Osteocyte (in vitro differentiated cells): ENCODE measurements around the gene UGT1A4. TPM values are rescaled to one million over a fixed set of nuclear protein-coding genes. Genes with fewer than 3 reads are reported as not detected.

Source experiments
- DNase-seq: peaks from one replicate; pipeline ENCODE4 v3.0.0; 2021; ENCODE audit warnings: mixed read lengths; ENCODE audit not compliant: unreplicated experiment; ENCODE audit errors: extremely low spot score
- H3K27ac Mint-ChIP-seq: one replicate; pipeline ENCODE4 v1.8.0; 2021; ENCODE audit warnings: mild to moderate bottlenecking, mixed read lengths; ENCODE audit not compliant: unreplicated experiment
- H3K27me3 Mint-ChIP-seq: one replicate; pipeline ENCODE4 v1.8.0; 2021; ENCODE audit warnings: mixed read lengths; ENCODE audit not compliant: unreplicated experiment
- H3K36me3 Mint-ChIP-seq: one replicate; pipeline ENCODE4 v1.8.0; 2021; ENCODE audit warnings: mixed read lengths; ENCODE audit not compliant: unreplicated experiment
- H3K4me1 Mint-ChIP-seq: one replicate; pipeline ENCODE4 v1.8.0; 2021; ENCODE audit warnings: mixed read lengths; ENCODE audit not compliant: unreplicated experiment
- H3K4me3 Mint-ChIP-seq: one replicate; pipeline ENCODE4 v1.8.0; 2021; ENCODE audit warnings: mild to moderate bottlenecking, moderate library complexity, mixed read lengths; ENCODE audit not compliant: unreplicated experiment
- H3K9me3 Mint-ChIP-seq: one replicate; pipeline ENCODE4 v1.8.0; 2021; ENCODE audit warnings: mixed read lengths; ENCODE audit not compliant: unreplicated experiment
- total RNA-seq: library from RNA; stranded (reverse); gene quantifications from 2 replicates; pipeline ENCODE4 v1.2.1, GENCODE V29; 2021
- TF ChIP-seq, protein P1 (sequence below): fragments of 200-600 bp; sonication (generic); IDR thresholded peaks from 2 replicates; pipeline ENCODE4 v1.5.0; 2021; ENCODE audit warnings: antibody characterized with exemption, mild to moderate bottlenecking, moderate library complexity

Gene UGT1A4
- total RNA-seq, 1 donor from 2014 or later: not detected

DNA sequence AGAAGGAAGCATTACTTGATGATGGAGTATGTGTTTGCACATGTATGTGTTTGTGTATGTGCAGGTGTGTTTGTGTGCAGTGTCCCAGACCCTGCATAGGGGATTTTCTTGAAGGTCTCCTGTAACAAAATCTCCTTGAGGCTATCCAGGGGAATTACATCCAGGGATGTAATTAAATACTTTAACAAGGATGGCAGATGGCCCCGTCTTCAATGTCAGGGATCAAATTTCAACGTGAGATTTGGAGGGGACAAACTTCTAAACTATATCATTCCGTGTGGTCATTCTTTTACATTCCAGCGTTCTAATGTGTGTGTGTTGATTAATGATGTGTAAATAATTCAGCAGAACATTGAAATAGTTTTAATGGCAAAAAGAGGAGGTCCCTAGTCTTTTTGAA is 43.5 kb upstream of the UGT1A4 start:
- H3K27me3 Mint-ChIP-seq: peaks cover 1% of the 10 kb centered on the region
- peaks cover 3% of the 10 kb centered on the region for H3K9me3 Mint-ChIP-seq
- no peak for DNase-seq
- H3K4me3 Mint-ChIP-seq: no peak overlapping the region
- H3K27ac Mint-ChIP-seq: no peak overlapping the region
- peaks cover 4% of the 10 kb centered on the region for H3K4me1 Mint-ChIP-seq
- TF ChIP-seq, protein P1, sequence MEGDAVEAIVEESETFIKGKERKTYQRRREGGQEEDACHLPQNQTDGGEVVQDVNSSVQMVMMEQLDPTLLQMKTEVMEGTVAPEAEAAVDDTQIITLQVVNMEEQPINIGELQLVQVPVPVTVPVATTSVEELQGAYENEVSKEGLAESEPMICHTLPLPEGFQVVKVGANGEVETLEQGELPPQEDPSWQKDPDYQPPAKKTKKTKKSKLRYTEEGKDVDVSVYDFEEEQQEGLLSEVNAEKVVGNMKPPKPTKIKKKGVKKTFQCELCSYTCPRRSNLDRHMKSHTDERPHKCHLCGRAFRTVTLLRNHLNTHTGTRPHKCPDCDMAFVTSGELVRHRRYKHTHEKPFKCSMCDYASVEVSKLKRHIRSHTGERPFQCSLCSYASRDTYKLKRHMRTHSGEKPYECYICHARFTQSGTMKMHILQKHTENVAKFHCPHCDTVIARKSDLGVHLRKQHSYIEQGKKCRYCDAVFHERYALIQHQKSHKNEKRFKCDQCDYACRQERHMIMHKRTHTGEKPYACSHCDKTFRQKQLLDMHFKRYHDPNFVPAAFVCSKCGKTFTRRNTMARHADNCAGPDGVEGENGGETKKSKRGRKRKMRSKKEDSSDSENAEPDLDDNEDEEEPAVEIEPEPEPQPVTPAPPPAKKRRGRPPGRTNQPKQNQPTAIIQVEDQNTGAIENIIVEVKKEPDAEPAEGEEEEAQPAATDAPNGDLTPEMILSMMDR: no peak
- H3K36me3 Mint-ChIP-seq: no peaks in the 10 kb centered on the region

DNA sequence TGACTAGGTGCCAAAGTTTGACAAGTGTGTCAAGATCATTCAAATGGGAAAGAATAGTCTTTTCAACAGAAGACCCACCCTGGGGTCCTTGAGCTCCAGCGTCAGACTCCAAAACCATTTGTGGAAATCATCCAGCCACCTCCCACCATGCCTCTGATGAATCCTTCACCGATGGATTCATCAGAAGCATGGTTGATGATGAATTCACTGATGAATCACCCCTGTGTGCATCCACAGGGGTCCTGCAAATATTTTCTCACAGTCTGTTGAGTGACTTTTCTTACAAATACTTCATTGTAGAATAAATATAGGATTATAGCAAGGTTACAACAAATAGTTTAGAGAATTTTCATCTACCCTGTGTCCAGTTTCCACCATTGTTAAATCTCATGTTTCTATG is 42.5 kb upstream of the UGT1A4 start:
- Mint-ChIP-seq H3K27me3 (no peaks in the 10 kb centered on the region), H3K36me3 (no peaks in the 10 kb centered on the region), H3K4me1 (peaks cover 4% of the 10 kb centered on the region), H3K27ac (no peak overlapping the region), H3K9me3 (peaks cover 3% of the 10 kb centered on the region), H3K4me3 (no peak overlapping the region)
- TF ChIP-seq, protein P1: no peak
- no peak for DNase-seq

- Mint-ChIP-seq H3K9me3 (no peaks in the 10 kb centered on the region), H3K27me3 (peaks cover 9% of the 10 kb centered on the region), H3K4me1 (peaks cover 4% of the 10 kb centered on the region), H3K36me3 (no peaks in the 10 kb centered on the region), H3K27ac (no peak overlapping the region), H3K4me3 (no peak overlapping the region)
- no peak for DNase-seq
- TF ChIP-seq, protein P1: no peak
These were observed 39.3 kb upstream of the UGT1A4 start for GRCh38 chr2:233679196-233679595.

- Mint-ChIP-seq H3K27ac (no peak overlapping the region), H3K9me3 (no peaks in the 10 kb centered on the region), H3K27me3 (peaks cover 9% of the 10 kb centered on the region), H3K4me1 (peaks cover 4% of the 10 kb centered on the region), H3K4me3 (no peak overlapping the region), H3K36me3 (no peaks in the 10 kb centered on the region)
- TF ChIP-seq, protein P1: no peak
- DNase-seq: no peak
These were observed 38.0 kb upstream of the UGT1A4 start for GRCh38 chr2:233680361-233681045.

DNA sequence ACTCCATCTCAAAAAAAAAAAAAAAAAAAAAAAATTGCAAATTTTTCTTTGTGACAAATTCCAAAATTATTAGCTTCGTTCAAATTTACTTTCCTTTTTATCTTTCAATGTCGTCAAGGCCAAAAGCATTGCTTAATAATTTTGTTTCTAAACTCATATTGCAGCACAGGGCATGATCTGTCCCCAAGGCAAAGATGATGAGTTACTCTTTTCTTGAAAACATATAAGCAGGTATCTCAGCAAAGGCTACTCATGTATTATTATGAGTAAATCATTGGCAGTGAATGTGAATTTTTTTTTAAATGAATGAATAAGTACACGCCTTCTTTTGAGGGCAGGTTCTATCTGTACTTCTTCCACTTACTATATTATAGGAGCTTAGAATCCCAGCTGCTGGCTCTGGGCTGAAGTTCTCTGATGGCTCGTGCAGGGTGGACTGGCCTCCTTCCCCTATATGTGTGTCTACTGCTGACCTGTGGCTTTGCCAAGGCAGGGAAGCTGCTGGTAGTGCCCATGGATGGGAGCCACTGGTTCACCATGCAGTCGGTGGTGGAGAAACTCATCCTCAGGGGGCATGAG is 36.9 kb upstream of the UGT1A4 start, which contains the start of gene UGT1A7:
UGT1A7 (plus strand) TSS at position 381 of the 579 bp plus-strand sequence; CDS start at position 418, 37 bp downstream.
- H3K36me3 Mint-ChIP-seq: no peaks in the 10 kb centered on the region
- DNase-seq: no peak
- H3K27ac Mint-ChIP-seq: no peak within 1 kb of the TSS
- peaks cover 13% of the 10 kb centered on the region for H3K27me3 Mint-ChIP-seq
- H3K9me3 Mint-ChIP-seq: no peaks in the 10 kb centered on the region
- TF ChIP-seq, protein P1: no peak
- no peak within 1 kb of the TSS for H3K4me3 Mint-ChIP-seq
- no peaks in the 10 kb centered on the region for H3K4me1 Mint-ChIP-seq
